GM23248 (cell line): ENCODE data around the gene SRRM4. TPM values are rescaled to one million over a fixed set of nuclear protein-coding genes. Genes with fewer than 3 reads are reported as not detected.

Experiments used
- DNase-seq: peaks from one replicate; pipeline ENCODE4 v3.0.0-alpha.2; 2015
- H2AFZ ChIP-seq: fragments of 200-600 bp; sonication (generic); 2 replicates; pipeline ENCODE4 v1.6.1; 2016; ENCODE audit warnings: antibody characterized with exemption
- H3F3A ChIP-seq: fragments of 200-600 bp; sonication (generic); 2 replicates; pipeline ENCODE4 v1.6.1; 2016; ENCODE audit warnings: mild to moderate bottlenecking, antibody characterized with exemption, mixed run types; ENCODE audit not compliant: insufficient read depth
- H3K27ac ChIP-seq: fragments of 200-600 bp; sonication (generic); 2 replicates; pipeline ENCODE4 v1.5.1; 2016; ENCODE audit warnings: mild to moderate bottlenecking
- H3K27me3 ChIP-seq: fragments of 200-600 bp; sonication (generic); replicated peaks from 2 replicates; pipeline ENCODE4 v1.6.1; 2016; ENCODE audit warnings: mild to moderate bottlenecking; ENCODE audit not compliant: insufficient read depth
- H3K36me3 ChIP-seq: fragments of 200-600 bp; sonication (generic); 2 replicates; pipeline ENCODE4 v1.6.1; 2016; ENCODE audit warnings: low read depth, mild to moderate bottlenecking
- H3K4me1 ChIP-seq: fragments of 200-600 bp; sonication (generic); 2 replicates; pipeline ENCODE4 v1.6.1; 2016; ENCODE audit warnings: mild to moderate bottlenecking; ENCODE audit not compliant: insufficient read depth
- H3K4me2 ChIP-seq: fragments of 200-600 bp; sonication (generic); one replicate; pipeline ENCODE4 v1.6.1; 2016; ENCODE audit warnings: mild to moderate bottlenecking; ENCODE audit not compliant: unreplicated experiment
- H3K4me3 ChIP-seq: fragments of 200-600 bp; sonication (generic); 2 replicates; pipeline ENCODE4 v1.5.1; 2016; ENCODE audit warnings: mild to moderate bottlenecking
- H3K79me2 ChIP-seq: fragments of 200-600 bp; sonication (generic); 2 replicates; pipeline ENCODE4 v1.6.1; 2016; ENCODE audit warnings: mild to moderate bottlenecking; ENCODE audit not compliant: insufficient read depth
- H3K9ac ChIP-seq: fragments of 200-600 bp; sonication (generic); 2 replicates; pipeline ENCODE4 v1.6.1; 2016; ENCODE audit warnings: mild to moderate bottlenecking
- H3K9me2 ChIP-seq: fragments of 200-600 bp; sonication (generic); 2 replicates; pipeline ENCODE4 v1.6.1; 2016; ENCODE audit warnings: mixed run types, mild to moderate bottlenecking, moderate library complexity; ENCODE audit not compliant: insufficient read depth
- H3K9me3 ChIP-seq: fragments of 200-600 bp; sonication (generic); one replicate; pipeline ENCODE4 v1.6.1; 2017; ENCODE audit warnings: low read depth
- H4K20me1 ChIP-seq: fragments of 200-600 bp; sonication (generic); 2 replicates; pipeline ENCODE4 v1.6.0; 2016; ENCODE audit not compliant: insufficient read depth
- EZH2 ChIP-seq: fragments of 200-600 bp; sonication (generic); IDR thresholded peaks from 2 replicates; pipeline ENCODE4 v1.6.1; 2018; ENCODE audit warnings: antibody characterized with exemption, mild to moderate bottlenecking; ENCODE audit not compliant: insufficient read depth, poor library complexity, severe bottlenecking
- EZH2phosphoT487 ChIP-seq: fragments of 200-600 bp; sonication (generic); IDR thresholded peaks from 2 replicates; pipeline ENCODE4 v1.6.1; 2018; ENCODE audit warnings: antibody characterized with exemption, moderate library complexity, mild to moderate bottlenecking, low read depth; ENCODE audit not compliant: insufficient read depth
- WGBS, 2 experiments: methylation state at CpG; one replicate each; pipeline ENCODE4 v1.1.6; 2015 to 2017; ENCODE audit warnings: low lambda C conversion rate in 2 of 2, low coverage in 1 of 2; ENCODE audit errors: missing lambda C conversion rate in 2 of 2; 5-methylcytosine and 5-hydroxymethylcytosine counted together
- in situ Hi-C: fragments of 300-500 bp; cut with MboI; formaldehyde crosslinking; loops from 2 replicates; pipeline ENCODE4 v1.15.0; 2020
- polyA plus RNA-seq: library from polyadenylated mRNA; unstranded; fragments of >200 nt; fragmentation: Nextera tagmentation; extraction: Ambion mirVana; gene quantifications from 2 replicates; pipeline ENCODE4 v1.2.1, GENCODE V29; 2016
- total RNA-seq: library from RNA; depleted of rRNA; stranded (reverse); fragments of >200 nt; shearing (Covaris generic); gene quantifications from 2 replicates; pipeline ENCODE4 v1.2.3, GENCODE V29; 2014

The SRRM4 gene
- total and polyA plus RNA-seq, 2 experiments from 2014 or later, result not detected

DNA sequence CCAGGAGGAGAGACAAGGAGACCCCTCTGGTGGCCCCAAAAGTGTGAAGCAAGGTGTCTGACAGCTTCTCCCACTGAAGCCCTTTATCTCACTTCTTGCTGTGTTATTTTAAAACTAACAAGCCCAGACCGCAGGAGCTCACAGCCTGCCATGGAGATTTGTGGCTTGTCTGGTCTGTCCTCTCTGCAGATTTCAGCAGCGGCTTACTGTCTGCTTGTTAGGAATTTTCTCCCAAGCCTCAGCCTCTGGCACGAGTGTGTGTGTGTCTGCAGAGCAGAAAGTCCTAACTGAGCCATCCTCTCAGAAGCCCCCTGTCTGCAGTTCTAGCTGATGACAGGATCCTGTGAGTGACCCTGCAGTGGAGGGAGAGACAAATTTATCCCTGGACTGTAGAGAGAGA is 109.5 kb downstream of the SRRM4 start:
- Histone ChIP-seq H3F3A (no peaks in the 10 kb centered on the region), H3K27me3 (no peaks in the 10 kb centered on the region), H3K79me2 (no peaks in the 10 kb centered on the region), H3K36me3 (no peaks in the 10 kb centered on the region), H3K4me2 (no peak overlapping the region), H2AFZ (no peak overlapping the region), H3K9me2 (no peaks in the 10 kb centered on the region), H4K20me1 (no peaks in the 10 kb centered on the region), H3K4me1 (no peaks in the 10 kb centered on the region), H3K9ac (no peak overlapping the region), H3K9me3 (no peaks in the 10 kb centered on the region), H3K4me3 (no peak overlapping the region), H3K27ac (no peak overlapping the region)
- TF ChIP-seq EZH2phosphoT487 (no peak), EZH2 (no peak)
- no peak for DNase-seq
- in situ Hi-C loops, result no loop called here
- 0 to 5% methylated on average over 3 of the region's 3 CpGs for WGBS, 2 experiments

- no peak overlapping the region for H3K4me3 ChIP-seq
- H3K9me2 ChIP-seq, result no peaks in the 10 kb centered on the region
- no peak overlapping the region for H3K9ac ChIP-seq
- H3F3A ChIP-seq, result no peaks in the 10 kb centered on the region
- in situ Hi-C loops, result no loop called here
- no peaks in the 10 kb centered on the region for H3K27me3 ChIP-seq
- no peak overlapping the region for H3K4me2 ChIP-seq
- WGBS, 2 experiments, result 9% methylated on average over 11 of the region's 11 CpGs
- no peak overlapping the region for H3K27ac ChIP-seq
- H2AFZ ChIP-seq, result no peak overlapping the region
- TF ChIP-seq EZH2phosphoT487 (no peak), EZH2 (no peak)
- H3K79me2 ChIP-seq, result no peaks in the 10 kb centered on the region
- no peaks in the 10 kb centered on the region for H3K4me1 ChIP-seq
- no peaks in the 10 kb centered on the region for H3K9me3 ChIP-seq
- no peaks in the 10 kb centered on the region for H4K20me1 ChIP-seq
- DNase-seq, result no peak
- H3K36me3 ChIP-seq, result no peaks in the 10 kb centered on the region
Measured at GRCh38 chr12:119096429-119097202, 115.3 kb downstream of the SRRM4 start.

GRCh38 chr12:119100933-119101332 is 119.6 kb downstream of the SRRM4 start:
- H4K20me1 ChIP-seq, result no peaks in the 10 kb centered on the region
- TF ChIP-seq EZH2phosphoT487, result no peak
- TF ChIP-seq EZH2, result no peak
- WGBS, 2 experiments, result 14 to 27% methylated on average over 3 of the region's 3 CpGs
- H3K27me3 ChIP-seq, result no peaks in the 10 kb centered on the region
- no peak overlapping the region for H2AFZ ChIP-seq
- H3K9me2 ChIP-seq, result no peaks in the 10 kb centered on the region
- in situ Hi-C loops, result no loop called here
- H3K9me3 ChIP-seq, result no peaks in the 10 kb centered on the region
- H3K79me2 ChIP-seq, result no peaks in the 10 kb centered on the region
- no peak overlapping the region for H3K4me3 ChIP-seq
- H3K4me2 ChIP-seq, result no peak overlapping the region
- H3K36me3 ChIP-seq, result no peaks in the 10 kb centered on the region
- no peak overlapping the region for H3K27ac ChIP-seq
- no peaks in the 10 kb centered on the region for H3F3A ChIP-seq
- DNase-seq, result no peak
- H3K4me1 ChIP-seq, result no peaks in the 10 kb centered on the region
- no peak overlapping the region for H3K9ac ChIP-seq

DNA sequence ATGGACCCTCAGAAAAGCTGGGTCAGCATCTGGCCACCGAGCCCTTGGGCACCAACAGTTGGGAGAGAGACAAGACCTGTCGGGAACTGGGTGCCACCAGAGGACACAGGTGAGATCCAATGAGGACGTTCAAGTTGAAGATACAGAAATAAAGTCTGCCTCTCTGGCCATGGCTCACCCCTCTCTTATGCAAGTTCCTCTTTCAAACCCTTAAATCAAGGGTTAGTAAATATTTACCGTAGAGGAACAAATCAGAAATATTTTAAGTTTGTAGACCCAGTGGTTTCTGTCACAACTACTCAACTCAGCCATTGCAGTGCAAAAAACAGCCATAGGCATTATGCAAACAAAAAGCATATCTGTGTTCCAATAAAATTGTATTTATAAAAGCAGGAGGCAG is 120.9 kb downstream of the SRRM4 start:
- Histone ChIP-seq H3K4me2 (no peak overlapping the region), H3K79me2 (no peaks in the 10 kb centered on the region), H3K27me3 (no peaks in the 10 kb centered on the region), H3K36me3 (no peaks in the 10 kb centered on the region), H2AFZ (no peak overlapping the region), H3F3A (no peaks in the 10 kb centered on the region), H3K9me3 (no peaks in the 10 kb centered on the region), H3K4me1 (no peaks in the 10 kb centered on the region), H3K9ac (no peak overlapping the region), H3K4me3 (no peak overlapping the region), H3K9me2 (no peaks in the 10 kb centered on the region), H4K20me1 (no peaks in the 10 kb centered on the region), H3K27ac (no peak overlapping the region)
- 13 to 27% methylated on average over 4 of the region's 4 CpGs for WGBS, 2 experiments
- no peak for DNase-seq
- in situ Hi-C loops, result no loop called here
- TF ChIP-seq EZH2, result no peak
- TF ChIP-seq EZH2phosphoT487, result no peak
